GM18505 (cell line): ENCODE results near the gene GRK2.

Experiments used
- ATAC-seq: cut with Tn5 transposase; IDR thresholded peaks from one replicate; pipeline ENCODE4 v1.9.1; 2021; ENCODE audit not compliant: unreplicated experiment
- POLR2A ChIP-seq: IDR thresholded peaks from 4 replicates; pipeline ENCODE4 v1.6.1; 2011; ENCODE audit warnings: borderline replicate concordance; ENCODE audit not compliant: insufficient read depth, insufficient read length; ENCODE audit errors: extremely low read depth

GRK2 gene

GRCh38 chr11:67270256-67271204 lies 4.3 kb downstream of the GRK2 start:
- ATAC-seq, result no peak
- no peak for TF ChIP-seq POLR2A

- no peak for TF ChIP-seq POLR2A
- ATAC-seq, result no peak
Observed at GRCh38 chr11:67271205-67271540, 4.9 kb downstream of the GRK2 start.

GRCh38 chr11:67271541-67272284 lies 5.4 kb downstream of the GRK2 start:
- TF ChIP-seq POLR2A, result no peak
- no peak for ATAC-seq

- ATAC-seq, result no peak
- TF ChIP-seq POLR2A, result peak; percentile 33
Observed at GRCh38 chr11:67272327-67273259, 6.3 kb downstream of the GRK2 start.

- ATAC-seq, result no peak
- no peak for TF ChIP-seq POLR2A
Observed at GRCh38 chr11:67273260-67273990, 7.2 kb downstream of the GRK2 start.

GRCh38 chr11:67274768-67275605 lies 8.7 kb downstream of the GRK2 start:
- no peak for TF ChIP-seq POLR2A
- ATAC-seq, result no peak

GRCh38 chr11:67275606-67276409 lies 9.5 kb downstream of the GRK2 start:
- ATAC-seq, result no peak
- TF ChIP-seq POLR2A, result no peak

- no peak for ATAC-seq
- no peak for TF ChIP-seq POLR2A
Observed at GRCh38 chr11:67276781-67277230, 10.5 kb downstream of the GRK2 start.

GRCh38 chr11:67277231-67277961 lies 11.1 kb downstream of the GRK2 start:
- peak; percentile 71 for ATAC-seq
- TF ChIP-seq POLR2A, result peak; percentile 60
